T-helper 17 cell (primary cell): Measurements from ENCODE around the gene GRK1. TPM values are rescaled to one million over a fixed set of nuclear protein-coding genes. Genes with fewer than 3 reads are reported as not detected.

Source experiments
- ATAC-seq: fragments of 150-1000 bp; cut with Tn5 transposase; 2 replicates; pipeline ENCODE4 v1.10.0; 2021; ENCODE audit warnings: mild to moderate bottlenecking, moderate library complexity
- DNase-seq, 3 donors: peaks; one replicate each; pipeline versions ENCODE4 v3.0.0 to v3.0.0-alpha.2; 2020 to 2021
- H3K9me3 ChIP-seq: one replicate; pipeline ENCODE4 v1.7.0; 2013; ENCODE audit warnings: low read length, mild to moderate bottlenecking; ENCODE audit not compliant: control insufficient read depth, poor library complexity, severe bottlenecking
- H3K27ac Mint-ChIP-seq: one replicate; pipeline ENCODE4 v1.8.0; 2022; ENCODE audit warnings: mild to moderate bottlenecking, moderate library complexity, mixed read lengths
- H3K27me3 Mint-ChIP-seq: one replicate; pipeline ENCODE4 v1.8.0; 2022; ENCODE audit warnings: mixed read lengths
- H3K36me3 Mint-ChIP-seq: one replicate; pipeline ENCODE4 v1.8.0; 2022; ENCODE audit warnings: low read depth, mixed read lengths
- H3K4me1 Mint-ChIP-seq: one replicate; pipeline ENCODE4 v1.8.0; 2022; ENCODE audit warnings: mild to moderate bottlenecking, mixed read lengths
- H3K4me3 Mint-ChIP-seq: one replicate; pipeline ENCODE4 v1.8.0; 2022; ENCODE audit warnings: mild to moderate bottlenecking, moderate library complexity, mixed read lengths
- total RNA-seq, 4 donors: library from RNA in 2 of 4; stranded (reverse) in 2 of 4; gene quantifications; one replicate each; pipeline ENCODE4 v1.2.3 and lab custom pipeline; 2022 to 2026

Gene GRK1
- total RNA-seq, 2 donors from 2014 or later = 0.07 TPM; not detected in 1

- H3K36me3 Mint-ChIP-seq = peaks cover 2% of the 10 kb centered on the region
- H3K27me3 Mint-ChIP-seq = peaks cover 59% of the 10 kb centered on the region
- H3K4me1 Mint-ChIP-seq = peaks cover 2% of the 10 kb centered on the region
- DNase-seq = no peak
- H3K4me3 Mint-ChIP-seq = no peak overlapping the region
- H3K27ac Mint-ChIP-seq = no peak overlapping the region
- no peaks in the 10 kb centered on the region for H3K9me3 ChIP-seq
- no peak for ATAC-seq
Observed at GRCh38 chr13:113765564-113765910, 98.5 kb downstream of the GRK1 start.

- no peaks in the 10 kb centered on the region for H3K9me3 ChIP-seq
- Mint-ChIP-seq H3K4me1 (no peaks in the 10 kb centered on the region), H3K27ac (no peak overlapping the region), H3K36me3 (peaks cover 2% of the 10 kb centered on the region), H3K4me3 (no peak overlapping the region), H3K27me3 (peaks cover 52% of the 10 kb centered on the region)
- DNase-seq = no peak
- no peak for ATAC-seq
Observed at GRCh38 chr13:113766035-113766800, 99.2 kb downstream of the GRK1 start.

- H3K4me3 Mint-ChIP-seq = no peak overlapping the region
- H3K4me1 Mint-ChIP-seq = no peaks in the 10 kb centered on the region
- no peak overlapping the region for H3K27ac Mint-ChIP-seq
- peaks cover 2% of the 10 kb centered on the region for H3K36me3 Mint-ChIP-seq
- peaks cover 41% of the 10 kb centered on the region for H3K27me3 Mint-ChIP-seq
- no peak for ATAC-seq
- no peak for DNase-seq
- H3K9me3 ChIP-seq = no peaks in the 10 kb centered on the region
Observed at GRCh38 chr13:113767366-113767765, 100.3 kb downstream of the GRK1 start.

- Mint-ChIP-seq H3K4me1 (no peaks in the 10 kb centered on the region), H3K27me3 (peaks cover 32% of the 10 kb centered on the region), H3K27ac (no peak overlapping the region), H3K36me3 (peaks cover 2% of the 10 kb centered on the region), H3K4me3 (no peak overlapping the region)
- ATAC-seq (no peak), DNase-seq (no peak)
- H3K9me3 ChIP-seq = no peaks in the 10 kb centered on the region
Observed at GRCh38 chr13:113768018-113768905, 101.2 kb downstream of the GRK1 start.

GRCh38 chr13:113769106-113769505, 102.1 kb downstream of the GRK1 start:
- peaks cover 25% of the 10 kb centered on the region for H3K27me3 Mint-ChIP-seq
- H3K4me1 Mint-ChIP-seq = no peaks in the 10 kb centered on the region
- ATAC-seq = no peak
- H3K36me3 Mint-ChIP-seq = peaks cover 2% of the 10 kb centered on the region
- no peak overlapping the region for H3K4me3 Mint-ChIP-seq
- no peak for DNase-seq
- no peaks in the 10 kb centered on the region for H3K9me3 ChIP-seq
- H3K27ac Mint-ChIP-seq = no peak overlapping the region

- Mint-ChIP-seq H3K4me1 (no peaks in the 10 kb centered on the region), H3K27me3 (peaks cover 22% of the 10 kb centered on the region), H3K36me3 (peaks cover 2% of the 10 kb centered on the region), H3K4me3 (no peak overlapping the region), H3K27ac (no peak overlapping the region)
- ATAC-seq = no peak
- DNase-seq = no peak
- no peaks in the 10 kb centered on the region for H3K9me3 ChIP-seq
Observed at GRCh38 chr13:113769881-113770280, 102.9 kb downstream of the GRK1 start.

GRCh38 chr13:113770441-113770840, 103.4 kb downstream of the GRK1 start:
- peaks cover 16% of the 10 kb centered on the region for H3K27me3 Mint-ChIP-seq
- no peak for DNase-seq

GRCh38 chr13:113770937-113771336, 103.9 kb downstream of the GRK1 start:
- ATAC-seq (no peak), DNase-seq (no peak)
- no peak overlapping the region for H3K4me3 Mint-ChIP-seq
- H3K36me3 Mint-ChIP-seq = peaks cover 2% of the 10 kb centered on the region
- H3K9me3 ChIP-seq = no peaks in the 10 kb centered on the region
- no peak overlapping the region for H3K27ac Mint-ChIP-seq
- H3K27me3 Mint-ChIP-seq = peaks cover 11% of the 10 kb centered on the region
- H3K4me1 Mint-ChIP-seq = no peaks in the 10 kb centered on the region

More at GRCh38 chr13:113770441-113770840, 103.4 kb downstream of the GRK1 start:
- no peak overlapping the region for H3K4me3 Mint-ChIP-seq
- H3K4me1 Mint-ChIP-seq = no peaks in the 10 kb centered on the region
- no peak overlapping the region for H3K27ac Mint-ChIP-seq
- no peak for ATAC-seq
- peaks cover 2% of the 10 kb centered on the region for H3K36me3 Mint-ChIP-seq
- no peaks in the 10 kb centered on the region for H3K9me3 ChIP-seq

GRCh38 chr13:113771709-113772331, 104.8 kb downstream of the GRK1 start:
- H3K4me1 Mint-ChIP-seq = no peaks in the 10 kb centered on the region

GRCh38 chr13:113774177-113775107, 107.4 kb downstream of the GRK1 start:
- no peaks in the 10 kb centered on the region for H3K9me3 ChIP-seq
- Mint-ChIP-seq H3K36me3 (no peaks in the 10 kb centered on the region), H3K4me1 (no peaks in the 10 kb centered on the region), H3K4me3 (no peak overlapping the region), H3K27me3 (peaks cover 19% of the 10 kb centered on the region), H3K27ac (no peak overlapping the region)
- DNase-seq (no peak), ATAC-seq (no peak)

More at GRCh38 chr13:113771709-113772331, 104.8 kb downstream of the GRK1 start:
- no peak overlapping the region for H3K4me3 Mint-ChIP-seq
- H3K27me3 Mint-ChIP-seq = peaks cover 8% of the 10 kb centered on the region
- H3K27ac Mint-ChIP-seq = no peak overlapping the region
- no peak for DNase-seq
- peaks cover 2% of the 10 kb centered on the region for H3K36me3 Mint-ChIP-seq
- ATAC-seq = peak; percentile 27
- no peaks in the 10 kb centered on the region for H3K9me3 ChIP-seq

GRCh38 chr13:113775451-113776145, 108.6 kb downstream of the GRK1 start:
- ATAC-seq = no peak
- no peaks in the 10 kb centered on the region for H3K4me1 Mint-ChIP-seq
- no peak overlapping the region for H3K4me3 Mint-ChIP-seq
- no peaks in the 10 kb centered on the region for H3K9me3 ChIP-seq
- H3K27me3 Mint-ChIP-seq = peaks cover 21% of the 10 kb centered on the region
- H3K36me3 Mint-ChIP-seq = no peaks in the 10 kb centered on the region
- H3K27ac Mint-ChIP-seq = no peak overlapping the region
- DNase-seq = no peak
